Mammary epithelial cell (primary cell): ENCODE results near the gene PHLPP1.

ENCODE experiments used
- CTCF ChIP-seq, 2 donors: IDR thresholded peaks in 1 of 2; conservative IDR thresholded peaks in 1 of 2; 2 replicates each; pipeline ENCODE4 v1.5.1; 2011 to 2012; ENCODE audit warnings: inconsistent platforms in 2 of 2, low read length in 2 of 2, mild to moderate bottlenecking in 2 of 2, control low read depth in 1 of 2, low read depth in 1 of 2; ENCODE audit not compliant: insufficient read depth in 1 of 2; ENCODE audit errors: extremely low read depth in 1 of 2
- EZH2 ChIP-seq: IDR thresholded peaks from 2 replicates; pipeline ENCODE4 v1.6.1; 2012; ENCODE audit warnings: low read length, inconsistent platforms, borderline replicate concordance

GRCh38 chr18:62788876-62789275, 73.5 kb downstream of the PHLPP1 start:
- TF ChIP-seq CTCF (conservative IDR thresholded peaks at IDR 0.05 in 1 of 2, IDR thresholded peaks at IDR 0.05 in 1 of 2; ENCODE audit: extremely low read depth in 1 of 2, insufficient read depth in 1 of 2, low read depth in 1 of 2, low read length in 2 of 2) (no peak), EZH2 (no peak)
